LNCAP (cell line): ENCODE results near the gene ACTR3.

ENCODE experiments used
- CTCF ChIP-seq: fragments of 450-650 bp; IDR thresholded peaks from 2 replicates; pipeline ENCODE4 v1.5.1; 2017; ENCODE audit warnings: mild to moderate bottlenecking

ACTR3 gene

DNA sequence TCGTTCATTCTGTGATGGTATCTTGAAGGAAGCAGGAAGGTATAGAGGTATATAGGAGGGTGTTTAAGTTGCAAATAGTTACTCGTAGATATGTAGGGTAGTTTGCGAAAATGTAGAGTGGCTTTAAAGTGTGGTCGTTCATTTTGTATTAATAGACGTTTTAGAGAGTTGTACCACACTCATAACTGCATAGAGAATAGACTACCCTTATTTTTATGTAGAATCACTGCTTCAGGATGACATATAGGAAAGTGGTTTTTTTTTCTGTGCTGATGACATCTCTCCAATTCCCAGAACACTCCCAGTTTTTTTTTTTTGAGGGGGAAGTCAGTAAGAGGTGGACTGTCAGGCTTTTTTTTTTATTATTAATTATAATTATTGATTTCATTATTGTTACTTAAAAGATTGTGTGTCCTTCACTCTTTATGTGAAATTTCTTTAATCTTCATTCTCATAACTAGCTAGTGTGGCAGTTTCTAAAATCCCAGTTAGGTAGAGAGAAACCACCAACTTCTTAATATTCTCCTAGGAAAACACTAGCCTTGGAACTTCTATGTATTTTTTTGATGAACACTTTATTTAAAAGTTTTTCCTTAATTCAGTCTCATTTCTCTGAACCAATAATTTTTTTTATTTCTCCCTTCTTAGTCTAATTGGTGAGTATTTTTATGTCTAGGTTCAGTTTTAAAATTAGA lies 1.5 kb downstream of the ACTR3 start:
- TF ChIP-seq CTCF = no peak

DNA sequence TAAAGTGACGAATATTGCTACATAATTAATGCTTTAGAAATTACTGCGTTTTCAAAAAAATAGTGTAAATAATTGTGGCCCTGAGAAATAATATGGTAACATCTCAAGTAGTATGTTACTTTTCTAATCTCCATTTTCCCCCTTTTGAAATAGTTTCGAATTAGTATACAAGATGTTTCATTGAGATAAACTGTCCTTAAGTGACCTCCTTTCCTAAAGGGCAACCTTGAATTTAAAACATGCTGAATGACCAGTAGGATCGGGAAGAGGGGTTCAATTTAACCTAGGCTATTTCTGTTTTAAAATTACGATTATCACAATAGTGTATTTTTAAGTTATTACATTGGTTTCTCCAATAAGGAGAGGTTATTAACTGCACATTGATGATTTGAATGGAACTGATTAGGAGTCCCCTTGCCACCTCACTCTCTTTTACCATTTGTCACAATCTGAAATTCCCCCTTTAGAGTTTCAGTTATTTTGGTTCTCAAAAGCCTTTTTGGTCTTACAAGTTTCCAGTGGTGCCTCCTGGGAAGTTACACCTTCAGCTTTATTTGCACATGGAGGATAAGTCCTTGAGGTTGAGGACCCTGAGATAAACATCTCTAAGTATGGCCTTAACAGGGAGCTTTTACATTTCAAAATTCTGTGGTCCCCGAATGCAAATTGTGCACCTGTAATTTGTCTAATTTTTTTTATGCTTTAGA lies 2.3 kb downstream of the ACTR3 start:
- TF ChIP-seq CTCF = no peak

DNA sequence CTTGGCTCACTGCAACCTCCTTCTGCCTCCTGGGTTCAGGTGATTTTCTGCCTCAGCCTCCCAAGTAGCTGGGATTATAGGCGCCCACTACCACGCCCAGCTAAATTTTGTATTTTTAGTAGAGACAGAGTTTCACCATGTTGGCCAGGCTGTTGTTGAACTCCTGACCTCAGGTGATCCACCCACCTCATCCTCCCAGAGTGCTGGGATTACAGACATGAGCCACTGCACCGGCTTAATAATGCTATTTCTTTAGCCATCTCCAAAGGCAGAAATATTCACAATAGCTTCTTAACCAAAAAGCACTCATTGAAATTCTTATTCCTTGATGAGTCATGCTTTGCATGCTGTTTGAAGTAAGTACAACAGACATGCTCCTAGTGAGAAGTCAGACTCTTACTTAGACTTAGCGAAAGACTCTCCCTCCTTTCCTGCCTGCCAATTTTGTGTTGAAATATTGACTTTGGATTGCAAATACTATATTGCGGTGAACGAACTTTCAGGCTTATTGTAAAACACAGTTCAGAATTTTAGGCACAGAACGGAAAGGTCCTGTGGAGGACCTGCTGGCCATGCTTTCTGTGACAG lies 4.4 kb downstream of the ACTR3 start:
- TF ChIP-seq CTCF = no peak

GRCh38 chr2:113895301-113895700 lies 5.4 kb downstream of the ACTR3 start:
- TF ChIP-seq CTCF = no peak

DNA sequence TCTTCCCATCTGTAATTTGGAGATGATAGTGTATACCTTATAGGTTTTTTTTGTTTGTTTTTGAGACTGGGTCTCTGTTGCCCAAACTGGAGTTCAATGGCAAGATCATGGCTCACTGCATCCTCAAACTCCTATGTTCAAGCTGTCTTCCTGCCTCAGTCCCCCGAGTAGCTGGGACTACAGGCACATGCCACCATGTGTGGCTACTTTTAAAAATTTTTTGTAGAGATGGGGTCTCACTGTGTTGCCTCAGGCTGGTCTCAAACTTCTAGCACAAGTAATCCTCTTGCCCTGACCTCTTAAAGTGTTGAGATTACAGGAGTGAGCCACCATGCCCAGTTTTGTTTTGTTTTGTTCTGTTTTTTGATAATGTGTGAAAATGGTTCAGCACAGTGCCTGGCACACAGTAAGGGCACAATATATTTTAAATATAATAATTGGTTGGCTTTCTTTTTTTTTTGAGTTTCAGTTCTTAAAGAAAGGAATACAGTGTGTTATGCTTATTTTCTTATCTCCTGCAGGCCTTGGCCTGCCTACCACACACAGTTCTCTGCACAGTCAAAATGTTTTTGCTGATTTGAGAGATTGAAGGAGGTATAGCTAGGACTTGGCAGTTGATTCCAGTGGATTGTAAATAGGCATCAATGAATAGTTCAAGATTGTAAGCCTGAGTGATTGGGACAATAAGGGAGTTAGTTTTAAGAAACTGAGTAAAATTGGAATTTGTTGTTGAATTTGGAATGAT lies 6.1 kb downstream of the ACTR3 start:
- no peak for TF ChIP-seq CTCF

GRCh38 chr2:113896791-113897190 lies 6.9 kb downstream of the ACTR3 start:
- no peak for TF ChIP-seq CTCF

DNA sequence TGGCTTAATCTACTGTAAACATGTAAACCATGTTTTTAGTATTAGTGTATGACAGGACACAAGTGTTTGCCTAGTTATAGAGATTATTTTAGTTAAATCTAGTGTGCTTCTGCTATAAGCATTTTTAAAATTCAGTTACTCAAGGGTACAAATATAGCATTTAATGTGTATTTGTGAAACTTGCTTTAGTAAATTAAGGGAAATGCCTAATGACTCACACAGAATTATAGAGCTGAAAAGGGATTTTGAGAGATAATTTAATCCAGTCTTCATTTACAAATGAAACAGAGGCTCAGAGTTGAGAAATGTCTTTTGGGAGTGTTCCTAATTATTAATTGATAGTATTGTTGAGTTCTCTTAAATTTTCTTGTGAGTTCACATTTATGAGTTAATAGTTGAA lies 8.2 kb downstream of the ACTR3 start:
- TF ChIP-seq CTCF = no peak
